ENCODE results near the gene GPRIN3.

GPRIN3 gene

GRCh38 chr4:89294573-89295269 lies 12.9 kb downstream of the GPRIN3 start:
- in situ Hi-C loops (cut with HindIII; ENCODE audit: low sequenced_read_pairs): no loop called here

- in situ Hi-C loops (cut with HindIII; ENCODE audit: low sequenced_read_pairs): no loop called here
Observed at GRCh38 chr4:89293299-89293698, 14.3 kb downstream of the GPRIN3 start.

GRCh38 chr4:89290727-89291516 lies 16.7 kb downstream of the GPRIN3 start:
- in situ Hi-C loops (cut with HindIII; ENCODE audit: low sequenced_read_pairs): no loop called here

GRCh38 chr4:89289312-89289711 lies 18.3 kb downstream of the GPRIN3 start:
- in situ Hi-C loops (cut with HindIII; ENCODE audit: low sequenced_read_pairs): no loop called here

DNA sequence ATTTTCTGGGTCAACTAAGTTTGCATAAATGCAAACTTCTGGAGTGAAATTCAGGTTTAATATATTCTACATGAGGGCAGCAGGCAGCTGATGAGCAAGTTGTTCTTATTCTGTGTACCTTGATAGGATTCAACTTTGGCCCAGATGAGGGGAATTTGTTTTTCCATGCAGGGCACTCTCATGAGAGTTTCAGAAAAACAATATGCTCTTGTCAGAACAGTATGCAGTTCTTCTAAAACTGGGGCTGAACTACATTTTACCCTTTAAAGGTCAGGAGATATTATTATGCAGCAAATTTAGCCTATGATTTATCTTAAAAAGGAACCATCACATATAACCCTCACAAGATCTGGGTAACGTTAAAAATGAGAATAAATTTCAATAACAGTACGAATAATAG lies 19.2 kb downstream of the GPRIN3 start:
- in situ Hi-C loops (cut with HindIII; ENCODE audit: low sequenced_read_pairs): no loop called here

GRCh38 chr4:89287945-89288344 lies 19.7 kb downstream of the GPRIN3 start:
- in situ Hi-C loops (cut with HindIII; ENCODE audit: low sequenced_read_pairs): no loop called here

GRCh38 chr4:89285745-89286144 lies 21.9 kb downstream of the GPRIN3 start:
- in situ Hi-C loops (cut with HindIII; ENCODE audit: low sequenced_read_pairs): no loop called here

DNA sequence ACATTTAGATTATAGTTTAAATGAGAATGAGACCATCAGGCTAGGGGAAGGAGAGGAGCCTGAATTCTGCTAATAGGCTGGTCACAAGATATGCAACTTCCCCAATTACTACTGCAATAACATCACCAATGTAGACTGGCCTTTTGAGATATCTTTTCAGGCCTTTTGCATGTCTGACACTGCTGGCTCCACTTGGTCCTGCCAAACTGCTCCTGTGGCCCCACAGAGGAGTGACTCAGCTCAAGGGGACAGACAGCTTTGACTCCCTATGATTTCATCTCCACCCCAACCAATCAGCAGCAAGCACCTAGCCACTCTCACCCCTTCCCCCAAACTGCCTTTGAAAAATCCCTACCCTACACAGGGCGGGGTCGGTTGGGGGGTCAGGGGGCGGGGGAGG lies 22.8 kb downstream of the GPRIN3 start:
- in situ Hi-C loops (cut with HindIII; ENCODE audit: low sequenced_read_pairs): no loop called here

DNA sequence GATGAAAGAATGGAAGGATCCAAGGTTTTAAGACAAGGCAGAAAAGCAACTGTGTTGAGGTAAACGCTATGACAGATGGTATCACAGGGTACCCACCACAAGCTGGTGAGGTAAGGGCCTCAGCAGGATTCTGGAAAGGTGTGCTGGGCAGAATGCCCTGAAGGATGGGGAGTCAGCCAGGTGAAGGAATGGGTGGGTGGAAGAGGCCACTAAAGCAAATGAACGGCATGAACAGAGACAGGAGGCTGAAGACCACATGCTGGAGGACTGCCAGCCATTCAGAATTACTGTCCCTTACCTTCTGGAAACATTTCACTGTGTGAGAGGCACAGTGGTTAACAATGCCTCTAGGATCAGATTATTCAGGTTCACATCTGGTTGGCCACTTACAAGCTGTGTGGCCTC lies 23.6 kb downstream of the GPRIN3 start:
- in situ Hi-C loops (cut with HindIII; ENCODE audit: low sequenced_read_pairs): no loop called here

- in situ Hi-C loops (cut with HindIII; ENCODE audit: low sequenced_read_pairs): no loop called here
Observed at GRCh38 chr4:89283226-89284009, 24.2 kb downstream of the GPRIN3 start.

DNA sequence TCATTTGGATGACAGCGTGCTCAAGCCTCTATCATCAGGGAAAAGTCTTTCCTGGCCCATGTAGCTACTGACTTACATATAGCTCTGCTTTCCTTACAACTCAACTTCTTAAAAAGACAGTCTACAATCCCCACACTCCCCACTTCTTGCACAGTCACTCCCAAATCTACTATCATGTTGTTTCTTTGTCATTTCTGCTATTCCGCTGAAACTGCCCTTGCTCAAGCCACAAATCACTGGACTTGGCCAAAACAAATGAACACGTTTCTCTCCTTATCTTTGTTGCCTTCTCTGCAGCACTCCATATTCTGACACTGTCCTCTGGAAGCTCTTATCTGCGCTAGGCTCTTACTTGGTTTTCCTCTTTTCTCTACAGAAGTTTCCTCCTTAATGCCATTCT lies 28.2 kb downstream of the GPRIN3 start:
- in situ Hi-C loops (cut with HindIII; ENCODE audit: low sequenced_read_pairs): no loop called here

GRCh38 chr4:89277412-89277811 lies 30.2 kb downstream of the GPRIN3 start:
- in situ Hi-C loops (cut with HindIII; ENCODE audit: low sequenced_read_pairs): no loop called here

DNA sequence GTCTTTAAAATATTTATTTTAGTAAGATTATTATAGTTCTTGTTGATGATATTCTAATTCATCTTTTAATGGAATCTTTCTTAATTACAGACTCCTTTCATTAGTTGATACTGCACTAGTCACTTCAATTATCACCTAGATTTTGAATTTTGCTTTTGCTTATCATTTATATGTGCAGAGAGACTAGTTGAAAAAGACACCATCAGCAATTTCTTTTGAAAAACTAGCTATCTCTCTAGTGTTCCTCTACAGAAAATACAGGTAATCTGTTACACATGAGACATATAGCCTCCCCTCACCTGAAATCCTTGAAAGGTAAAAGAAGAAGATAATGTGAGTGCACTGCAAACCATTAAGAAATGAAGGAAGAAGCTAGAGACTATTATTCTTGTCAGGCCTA lies 31.3 kb downstream of the GPRIN3 start:
- in situ Hi-C loops (cut with HindIII; ENCODE audit: low sequenced_read_pairs): no loop called here

GRCh38 chr4:89275587-89275986 lies 32.0 kb downstream of the GPRIN3 start:
- in situ Hi-C loops (cut with HindIII; ENCODE audit: low sequenced_read_pairs): no loop called here

- in situ Hi-C loops (cut with HindIII; ENCODE audit: low sequenced_read_pairs): no loop called here
Observed at GRCh38 chr4:89273741-89274141, 33.9 kb downstream of the GPRIN3 start.

- in situ Hi-C loops (cut with HindIII; ENCODE audit: low sequenced_read_pairs): no loop called here
Observed at GRCh38 chr4:89270792-89271191, 36.8 kb downstream of the GPRIN3 start.

DNA sequence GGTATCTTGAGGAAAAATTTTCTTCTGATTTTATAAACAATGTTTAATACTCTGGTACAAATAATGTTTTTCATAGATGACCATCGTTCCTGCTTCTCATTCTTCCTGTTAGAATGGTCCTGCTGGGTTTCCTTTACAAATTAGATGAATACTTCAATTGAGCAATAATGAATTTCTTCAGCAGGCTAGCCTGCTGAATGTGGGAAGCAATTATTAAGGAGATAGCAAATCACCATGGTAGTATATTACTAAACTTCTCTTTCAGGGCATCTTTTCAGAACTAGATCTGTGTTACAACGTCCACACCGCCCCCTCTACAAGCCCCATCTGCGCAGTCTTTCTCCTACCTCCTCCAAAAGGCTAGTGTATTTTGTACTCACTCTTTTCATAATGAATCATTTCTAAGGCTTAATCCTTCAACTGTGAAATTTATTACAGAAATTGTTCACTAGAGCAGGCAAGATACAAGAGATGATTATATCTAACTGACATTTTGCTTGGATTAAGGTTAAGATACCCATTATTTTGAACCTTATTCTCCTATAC lies 38.4 kb downstream of the GPRIN3 start:
- in situ Hi-C loops (cut with HindIII; ENCODE audit: low sequenced_read_pairs): no loop called here

DNA sequence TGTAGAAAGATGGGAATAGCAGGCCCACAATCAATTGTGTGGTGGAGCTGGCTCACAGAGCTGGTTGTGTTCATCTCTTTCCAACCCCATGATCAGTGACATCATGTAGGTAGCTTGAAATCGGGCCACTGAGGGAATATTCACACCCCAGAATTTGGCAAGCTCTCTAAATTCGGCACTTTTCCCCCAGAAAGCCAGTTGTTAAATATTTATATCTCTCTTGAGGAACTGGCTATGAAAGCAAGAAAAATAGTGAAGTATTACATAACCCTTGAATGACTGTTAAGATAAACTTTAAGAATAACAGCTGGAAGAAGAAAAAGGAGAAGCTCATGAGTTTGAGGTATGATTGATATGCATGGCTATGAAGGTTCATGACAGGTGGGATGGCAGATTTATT lies 38.9 kb downstream of the GPRIN3 start:
- in situ Hi-C loops (cut with HindIII; ENCODE audit: low sequenced_read_pairs): no loop called here

- in situ Hi-C loops (cut with HindIII; ENCODE audit: low sequenced_read_pairs): no loop called here
Observed at GRCh38 chr4:89267846-89268245, 39.8 kb downstream of the GPRIN3 start.

DNA sequence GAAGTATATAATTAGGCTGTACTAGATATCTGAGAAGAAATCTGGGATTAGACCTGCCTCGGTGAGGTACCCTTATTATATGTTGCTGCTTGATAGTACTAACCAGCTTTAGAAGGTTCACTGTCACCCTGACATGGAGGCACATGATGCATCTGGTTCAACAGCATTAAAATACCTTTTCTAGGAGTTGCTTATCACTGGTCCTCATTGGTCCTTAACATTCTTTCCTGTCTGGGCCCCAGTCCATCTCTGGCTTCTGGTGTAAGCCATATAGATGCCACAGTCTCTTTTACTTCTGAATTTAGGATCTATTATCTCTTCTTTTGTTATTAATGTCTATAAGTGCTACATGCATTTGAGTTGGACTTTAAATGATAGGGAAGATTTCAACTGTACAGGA lies 40.2 kb downstream of the GPRIN3 start:
- in situ Hi-C loops (cut with HindIII; ENCODE audit: low sequenced_read_pairs): no loop called here

- in situ Hi-C loops (cut with HindIII; ENCODE audit: low sequenced_read_pairs): no loop called here
Observed at GRCh38 chr4:89266128-89266527, 41.5 kb downstream of the GPRIN3 start.

Measured in endothelial cell of hepatic sinusoid (primary cell).